GM12878 (cell line): ENCODE measurements around the gene CAVIN1. TPM values are rescaled to one million over a fixed set of nuclear protein-coding genes. Genes with fewer than 3 reads are reported as not detected.

Experiments used
- ATAC-seq: fragments of 200-7000 bp; cut with Tn5 transposase; 3 replicates; pipeline ENCODE4 v1.9.1; 2020; ENCODE audit warnings: mild to moderate bottlenecking, moderate library complexity
- BruUV-seq: library from RNA; stranded (reverse); fragments of 400-500 nt; replicated peaks from 2 replicates; lab custom pipeline; 2021; lab: Mats Ljungman, UMichigan
- CTCF ChIA-PET: fragments of 300-600 bp; sonication (Branson Sonifier 250); formaldehyde crosslinking; extraction: SDS; loops from one replicate; lab custom pipeline; 2021; ENCODE audit warnings: inconsistent platforms; lab: Yijun Ruan, JAX
- POLR2A ChIA-PET: fragments of 350-600 bp; formaldehyde crosslinking; extraction: SDS; loops from one replicate; lab custom pipeline; 2021; ENCODE audit warnings: inconsistent platforms; lab: Charles Lee
- RAD21 ChIA-PET: fragments of 300-600 bp; sonication (Branson Sonifier 250); formaldehyde crosslinking; loops from one replicate; lab custom pipeline; 2023; ENCODE audit warnings: antibody characterized with exemption; ENCODE audit not compliant: unreplicated experiment; lab: Charles Lee
- SMC1A ChIA-PET: fragments of 300-600 bp; sonication (Branson Sonifier 250); formaldehyde crosslinking; loops from one replicate; lab custom pipeline; 2023; ENCODE audit not compliant: unreplicated experiment, uncharacterized antibody; lab: Charles Lee
- DNase-seq: peaks from one replicate; pipeline ENCODE4 v3.0.0-alpha.2; 2011; ENCODE audit warnings: low read depth, low spot score
- FAIRE-seq: peaks from 3 replicates; lab custom pipeline; 2011; peaks lifted over from hg19 to GRCh38; lab: Jason Lieb, UNC
- H2AFZ ChIP-seq: 2 replicates; pipeline ENCODE4 v1.6.0; 2011; ENCODE audit warnings: low read depth, low read length, control low read depth; ENCODE audit not compliant: control insufficient read depth
- H3K27ac ChIP-seq: 2 replicates; pipeline ENCODE4 v1.5.1; 2011; ENCODE audit warnings: control low read depth; ENCODE audit not compliant: control insufficient read depth, insufficient read depth
- H3K27me3 ChIP-seq, 2 experiments: replicated peaks in 1 of 2; 2 replicates each; pipeline versions ENCODE4 v1.6.0 to v1.6.1; 2011; ENCODE audit warnings: low read length in 1 of 2; ENCODE audit not compliant: control insufficient read depth in 2 of 2, insufficient read depth in 2 of 2
- H3K36me3 ChIP-seq, 2 experiments: 2 replicates each; pipeline ENCODE4 v1.5.1; 2011; ENCODE audit warnings: low read length in 1 of 2; ENCODE audit not compliant: control insufficient read depth in 2 of 2, insufficient read depth in 2 of 2
- H3K4me1 ChIP-seq: 2 replicates; pipeline ENCODE4 v1.6.1; 2011; ENCODE audit warnings: mild to moderate bottlenecking, low read length, moderate library complexity, mixed read lengths; ENCODE audit not compliant: control insufficient read depth, insufficient read depth
- H3K4me2 ChIP-seq: 2 replicates; pipeline ENCODE4 v1.6.0; 2011; ENCODE audit warnings: control low read depth; ENCODE audit not compliant: control insufficient read depth, insufficient read depth
- H3K4me3 ChIP-seq: fragments of 200-600 bp; sonication (generic); 2 replicates; pipeline ENCODE4 v1.5.1; 2016
- H3K79me2 ChIP-seq: 2 replicates; pipeline ENCODE4 v1.6.0; 2011; ENCODE audit warnings: low read length; ENCODE audit not compliant: control insufficient read depth, insufficient read depth
- H3K9ac ChIP-seq: 2 replicates; pipeline ENCODE4 v1.8.0; 2011; ENCODE audit warnings: low read length, control low read depth, mixed read lengths; ENCODE audit not compliant: control insufficient read depth, insufficient read depth
- H3K9me3 ChIP-seq: replicated peaks from 3 replicates; pipeline ENCODE4 v1.5.1; 2011; ENCODE audit warnings: mild to moderate bottlenecking, low read length; ENCODE audit not compliant: control insufficient read depth, insufficient read depth
- H4K20me1 ChIP-seq: 2 replicates; pipeline ENCODE4 v1.6.0; 2011; ENCODE audit not compliant: control insufficient read depth, insufficient read depth
- BRCA1 ChIP-seq: IDR thresholded peaks from 2 replicates; pipeline ENCODE4 v1.6.1; 2011; ENCODE audit warnings: low read depth, low read length, improper control_type of control experiment
- CBFB ChIP-seq: IDR thresholded peaks from 2 replicates; pipeline ENCODE4 v1.6.1; 2016; ENCODE audit warnings: antibody characterized with exemption, low read depth
- NKRF ChIP-seq: fragments of 450-650 bp; conservative IDR thresholded peaks from 2 replicates; pipeline ENCODE4 v1.6.1; 2017; ENCODE audit warnings: mild to moderate bottlenecking, moderate library complexity
- SMC3 ChIP-seq: IDR thresholded peaks from 2 replicates; pipeline ENCODE4 v1.6.1; 2011; ENCODE audit warnings: low read length, improper control_type of control experiment, borderline replicate concordance
- SUZ12 ChIP-seq: fragments of 200-600 bp; sonication (generic); IDR thresholded peaks from one replicate; pipeline ENCODE4 v1.6.1; 2018; ENCODE audit warnings: antibody characterized with exemption, mild to moderate bottlenecking; ENCODE audit not compliant: unreplicated experiment
- TAF1 ChIP-seq: IDR thresholded peaks from 2 replicates; pipeline ENCODE4 v1.6.1; 2011; ENCODE audit warnings: mild to moderate bottlenecking, low read depth, low read length, borderline replicate concordance
- TCF7 ChIP-seq: IDR thresholded peaks from 2 replicates; pipeline ENCODE4 v1.6.1; 2014; ENCODE audit warnings: antibody characterized with exemption, borderline replicate concordance
- WGBS: methylation state at CpG from one replicate; pipeline ENCODE4 v1.1.6; 2016; ENCODE audit warnings: low lambda C conversion rate; ENCODE audit not compliant: insufficient replicate concordance, insufficient coverage; ENCODE audit errors: missing lambda C conversion rate; 5-methylcytosine and 5-hydroxymethylcytosine counted together
- in situ Hi-C: fragments of 300-500 bp; cut with MboI; formaldehyde crosslinking; loops from 9 replicates; pipeline ENCODE4 v1.14.3; 2018; ENCODE audit warnings: mixed read lengths
- intact Hi-C: fragments of 100-400 bp; cut with micrococcal nuclease; formaldehyde crosslinking; loops from one replicate; pipeline ENCODE4 v1.14.2; 2022; ENCODE audit not compliant: unreplicated experiment
- polyA plus RNA-seq, 11 experiments: library from polyadenylated mRNA; depleted of rRNA in 4 of 11; unstranded in 6 of 11; stranded (reverse) in 5 of 11; fragments of >200 nt; fragmentation: Nextera tagmentation in 4 of 11; fragmentation: Illumina TruSeq in 1 of 11; extraction: Ambion mirVana in 4 of 11; extraction: Trizol in 1 of 11; gene quantifications; 1 replicate in 1 of 11; 2 replicates in 10 of 11; pipeline versions ENCODE4 v1.2.1 to v1.2.3, GENCODE V29; 2011 to 2016; ENCODE audit warnings: inconsistent platforms in 2 of 11, missing spikeins in 2 of 11, low read depth in 1 of 11
- total RNA-seq, 4 experiments: library from RNA; depleted of rRNA in 3 of 4; stranded (reverse); fragments of >200 nt in 3 of 4; fragmentation: Illumina TruSeq in 1 of 4; extraction: Trizol in 1 of 4; gene quantifications; 2 replicates each; pipeline versions ENCODE4 v1.2.1 to v1.2.3, GENCODE V29; 2013 to 2021

CAVIN1 gene
- total and polyA plus RNA-seq, 10 of the 15 experiments (the other 5 are each of a cell fraction or from before 2014, with no cell fraction given) = 0.03 to 1.1 (median 0.37) TPM

GRCh38 chr17:42467889-42468288 lies 44.8 kb upstream of the CAVIN1 start:
- no peak for FAIRE-seq
- H4K20me1 ChIP-seq = no peaks in the 10 kb centered on the region
- intact Hi-C loops (no loop called here), in situ Hi-C loops (no loop called here)
- 0 out of 2 replicates have a peak, but pooled peaks cover 3% of the 10 kb centered on the region for H3K79me2 ChIP-seq
- no peak overlapping the region for H3K4me3 ChIP-seq
- no peaks in the 10 kb centered on the region for H3K4me1 ChIP-seq
- H3K9ac ChIP-seq = no peak overlapping the region
- WGBS = 83% methylated on average over 5 of the region's 5 CpGs
- SMC1A ChIA-PET = interaction anchor here (1.1 to 1.9 kb wide), 5 partner anchors 8 to 39 kb away, joined by 3 to 7 read pairs (median 3); no protein-coding TSS in a partner anchor
- no peak for DNase-seq
- no peak overlapping the region for H3K4me2 ChIP-seq
- no peak for ATAC-seq
- H3K27ac ChIP-seq = no peak overlapping the region
- peaks cover 0 to 12% of the 10 kb centered on the region in 2 experiments; a peak in 3 of 4 replicates for H3K36me3 ChIP-seq
- H2AFZ ChIP-seq = no peak overlapping the region
- H3K27me3 ChIP-seq = no peaks in the 10 kb centered on the region
- H3K9me3 ChIP-seq = no peaks in the 10 kb centered on the region
- CTCF ChIA-PET = interaction anchor here (0.6 to 1.3 kb wide), 2 partner anchors 28 to 50 kb away, joined by 3 read pairs; no protein-coding TSS in a partner anchor
- TF ChIP-seq CBFB (no peak), NKRF (no peak), BRCA1 (no peak), TCF7 (no peak), SUZ12 (no peak), TAF1 (no peak), SMC3 (no peak)
- TF ChIP-seq, all 136 proteins: peak for 0
- BruUV-seq = no TSS peak
- ChIA-PET POLR2A (no interaction called here), RAD21 (no interaction called here)
